Mucosa of stomach (tissue), 1 donor: ENCODE measurements around the gene CACNG7.
A peak's percentile ranks its signal among the peaks of the same experiment; 100 is the strongest.

Experiments used
- H3K27me3 ChIP-seq: one replicate; pipeline ENCODE4 v1.7.0; 2013; ENCODE audit warnings: mild to moderate bottlenecking, low read length; ENCODE audit not compliant: control insufficient read depth, insufficient read depth
- H3K36me3 ChIP-seq: one replicate; pipeline ENCODE4 v1.7.0; 2013; ENCODE audit warnings: low read length; ENCODE audit not compliant: control insufficient read depth, insufficient read depth
- H3K4me1 ChIP-seq: one replicate; pipeline ENCODE4 v1.7.0; 2013; ENCODE audit warnings: mild to moderate bottlenecking, low read length; ENCODE audit not compliant: control insufficient read depth, insufficient read depth
- H3K4me3 ChIP-seq: one replicate; pipeline ENCODE4 v1.7.0; 2013; ENCODE audit warnings: low read length
- H3K9ac ChIP-seq: one replicate; pipeline ENCODE4 v1.7.0; 2013; ENCODE audit warnings: mild to moderate bottlenecking, low read length, moderate library complexity
- H3K9me3 ChIP-seq: one replicate; pipeline ENCODE4 v1.7.0; 2013; ENCODE audit warnings: mild to moderate bottlenecking, low read length, moderate library complexity; ENCODE audit not compliant: control insufficient read depth
- donor health status: Pancreatic carcinoma.

The CACNG7 gene

DNA sequence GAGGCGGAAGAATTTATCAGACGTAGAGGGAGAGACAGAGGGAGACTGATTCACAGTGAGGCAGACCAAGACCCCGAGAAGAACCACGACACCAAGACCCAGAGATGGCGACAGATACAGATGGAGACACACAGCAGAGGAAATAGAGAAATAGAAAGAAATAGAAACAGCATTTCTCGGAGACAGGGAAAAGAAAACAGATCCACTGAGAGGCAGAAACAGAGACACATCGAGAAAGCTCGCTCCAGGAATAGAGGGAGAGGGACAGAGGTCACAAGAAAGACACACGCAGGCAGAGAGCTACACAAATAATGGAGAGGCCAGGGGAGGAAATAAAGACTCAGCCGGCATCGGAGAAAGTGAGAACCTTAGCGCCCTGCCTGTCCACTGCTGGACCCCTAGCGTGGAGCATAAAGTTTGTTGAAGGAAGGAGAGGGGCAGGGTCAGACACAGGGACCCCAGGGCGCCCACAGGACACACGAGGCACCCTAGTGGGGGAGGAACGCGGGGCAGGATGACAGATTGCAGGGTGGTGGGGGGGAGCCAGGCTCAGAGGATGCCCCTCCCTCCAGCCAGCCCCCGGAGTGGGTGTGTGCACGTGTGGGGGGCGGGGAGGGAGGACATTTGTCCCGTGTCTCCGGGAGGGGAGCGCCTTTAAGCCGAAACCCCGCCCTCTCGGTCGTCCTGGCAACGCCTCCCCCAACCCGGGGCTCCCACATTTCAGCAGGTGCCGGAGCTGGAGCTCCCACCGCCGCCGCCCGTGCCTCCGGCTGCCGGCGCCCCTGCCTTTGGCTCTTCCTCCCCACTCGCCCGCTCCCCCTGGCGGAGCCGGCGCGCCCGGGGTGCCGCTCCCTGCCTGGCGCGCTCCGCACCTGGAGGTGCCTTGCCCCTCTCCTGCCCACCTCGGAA is 27.3 kb upstream of the CACNG7 start, which contains the start of gene PRKCG:
Gene PRKCG, plus strand, starts transcription at position 716 of the 909 bp plus-strand sequence. CDS start 298 bp downstream, outside the sequence.
- Histone ChIP-seq H3K9ac (peak within 1 kb of the TSS; percentile 25), H3K4me3 (no peak within 1 kb of the TSS), H3K27me3 (peaks cover 57% of the 10 kb centered on the region), H3K36me3 (no peaks in the 10 kb centered on the region), H3K4me1 (peaks cover 24% of the 10 kb centered on the region), H3K9me3 (no peaks in the 10 kb centered on the region)

DNA sequence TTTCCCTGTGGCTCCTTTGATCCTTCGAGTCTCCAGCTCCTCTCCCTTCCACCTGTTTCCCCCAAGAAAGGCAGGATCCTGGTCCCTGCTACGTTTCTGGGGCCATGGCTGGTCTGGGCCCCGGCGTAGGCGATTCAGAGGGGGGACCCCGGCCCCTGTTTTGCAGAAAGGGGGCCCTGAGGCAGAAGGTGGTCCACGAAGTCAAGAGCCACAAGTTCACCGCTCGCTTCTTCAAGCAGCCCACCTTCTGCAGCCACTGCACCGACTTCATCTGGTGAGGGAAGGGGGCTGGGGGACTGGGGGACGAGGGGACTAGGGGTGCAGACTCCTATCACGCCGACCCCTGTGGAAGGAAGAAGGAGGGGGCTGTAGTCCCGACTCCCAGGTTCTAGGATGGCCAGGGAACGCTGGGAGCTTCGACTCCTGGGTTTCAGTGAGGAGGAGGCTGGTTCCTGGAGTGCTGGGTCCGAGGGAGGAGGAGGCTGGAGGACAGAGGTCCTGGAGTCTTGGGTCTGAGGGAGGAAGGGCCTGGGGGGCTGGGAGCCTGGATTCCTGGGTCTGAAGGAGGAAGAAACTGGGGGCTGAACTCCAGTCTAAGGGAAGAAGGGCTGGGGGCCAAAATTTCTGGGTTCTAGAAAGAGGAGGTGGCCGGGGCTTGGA is 26.6 kb upstream of the CACNG7 start:
- Histone ChIP-seq H3K36me3 (no peaks in the 10 kb centered on the region), H3K4me3 (no peak overlapping the region), H3K27me3 (peaks cover 57% of the 10 kb centered on the region), H3K9ac (peak overlapping the region; percentile 25), H3K4me1 (peaks cover 24% of the 10 kb centered on the region), H3K9me3 (no peaks in the 10 kb centered on the region)

DNA sequence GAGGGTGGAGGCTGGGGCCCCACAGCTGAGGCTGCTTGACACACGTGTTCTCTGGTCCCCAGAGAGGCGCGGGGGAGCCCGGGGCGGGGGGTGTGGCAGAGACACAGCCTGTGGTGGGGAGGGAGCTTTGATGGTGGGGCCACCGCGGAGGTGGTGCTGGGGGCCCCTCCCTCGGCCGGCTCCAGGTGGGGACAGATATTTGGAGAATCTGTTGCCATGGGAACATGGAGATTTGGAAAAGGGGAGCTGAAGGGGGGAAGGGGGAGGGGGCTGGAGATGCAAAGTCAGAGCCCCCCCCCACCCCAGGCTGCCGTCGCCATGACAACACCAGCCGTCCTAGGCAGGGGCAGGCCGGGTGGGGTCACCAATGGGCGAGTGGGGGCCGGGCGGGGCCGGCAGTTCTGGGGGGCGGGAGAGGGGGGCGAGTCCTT is 25.8 kb upstream of the CACNG7 start:
- Histone ChIP-seq H3K4me3 (no peak overlapping the region), H3K27me3 (peaks cover 57% of the 10 kb centered on the region), H3K36me3 (no peaks in the 10 kb centered on the region), H3K9me3 (no peaks in the 10 kb centered on the region), H3K9ac (no peak overlapping the region), H3K4me1 (peaks cover 24% of the 10 kb centered on the region)

DNA sequence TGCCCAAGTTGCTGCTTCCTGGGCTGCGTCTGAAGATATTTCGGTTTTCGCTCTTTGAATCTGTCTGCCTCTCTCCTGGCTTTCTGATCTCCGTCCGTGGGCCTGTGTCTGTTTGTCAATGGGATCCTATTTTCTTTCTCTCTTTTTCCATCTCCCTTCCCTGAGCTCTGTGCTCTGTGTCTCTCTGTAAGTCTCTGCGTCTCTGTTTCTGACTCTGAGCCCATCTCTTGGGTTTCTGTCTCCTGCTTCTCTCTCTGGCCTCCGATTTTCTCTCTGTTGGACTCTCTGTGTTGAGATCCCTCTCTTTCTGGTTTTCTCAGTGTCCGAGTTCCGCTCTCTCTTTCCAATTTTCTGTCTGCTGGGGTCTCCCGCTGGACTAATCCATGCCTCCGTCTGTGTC is 25.3 kb upstream of the CACNG7 start:
- Histone ChIP-seq H3K27me3 (peaks cover 57% of the 10 kb centered on the region), H3K4me1 (peaks cover 23% of the 10 kb centered on the region), H3K9me3 (no peaks in the 10 kb centered on the region), H3K4me3 (no peak overlapping the region), H3K36me3 (no peaks in the 10 kb centered on the region), H3K9ac (no peak overlapping the region)

DNA sequence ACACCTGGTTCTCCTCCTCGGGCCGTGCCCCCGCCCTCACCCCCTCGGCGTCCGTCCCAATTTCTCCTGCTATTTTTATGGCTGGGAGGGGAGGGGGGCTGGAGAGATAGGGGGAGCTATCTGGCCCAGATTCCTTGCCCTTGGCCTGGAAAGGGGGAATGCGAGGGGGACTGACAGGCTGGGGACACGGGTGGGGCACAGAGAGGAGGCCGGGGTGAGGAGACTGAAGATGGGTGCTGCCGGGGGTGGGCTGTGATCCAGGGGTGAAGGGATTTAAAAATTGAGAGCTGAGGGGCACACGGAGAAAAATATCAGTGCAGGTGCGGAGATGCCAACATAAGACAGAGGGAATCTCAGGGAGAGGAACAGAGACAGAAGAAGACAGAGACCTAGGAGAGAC is 24.8 kb upstream of the CACNG7 start:
- peaks cover 22% of the 10 kb centered on the region for H3K4me1 ChIP-seq
- H3K27me3 ChIP-seq, result peaks cover 57% of the 10 kb centered on the region
- H3K4me3 ChIP-seq, result no peak overlapping the region
- no peak overlapping the region for H3K9ac ChIP-seq
- H3K9me3 ChIP-seq, result no peaks in the 10 kb centered on the region
- no peaks in the 10 kb centered on the region for H3K36me3 ChIP-seq

DNA sequence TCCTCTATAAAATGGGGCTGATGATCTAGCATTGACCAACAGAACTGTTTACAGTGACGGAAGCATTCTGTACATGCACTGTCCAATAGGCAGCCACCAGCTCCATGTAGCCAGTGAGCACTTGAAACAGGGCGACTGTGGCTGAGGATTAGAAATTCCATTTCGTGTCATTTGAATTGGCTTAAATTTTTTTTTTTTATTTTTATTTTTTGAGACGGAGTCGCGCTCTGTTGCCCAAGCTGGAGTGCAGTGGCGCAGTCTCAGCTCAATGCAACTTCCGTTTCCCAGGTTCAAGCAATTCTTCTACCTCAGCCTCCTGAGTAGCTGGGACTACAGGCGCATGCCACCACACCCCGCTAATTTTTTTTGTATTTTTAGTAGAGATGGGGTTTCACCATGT is 24.0 kb upstream of the CACNG7 start:
- H3K4me1 ChIP-seq, result peaks cover 19% of the 10 kb centered on the region
- peaks cover 50% of the 10 kb centered on the region for H3K27me3 ChIP-seq
- H3K4me3 ChIP-seq, result no peak overlapping the region
- no peak overlapping the region for H3K9ac ChIP-seq
- H3K36me3 ChIP-seq, result no peaks in the 10 kb centered on the region
- H3K9me3 ChIP-seq, result no peaks in the 10 kb centered on the region

DNA sequence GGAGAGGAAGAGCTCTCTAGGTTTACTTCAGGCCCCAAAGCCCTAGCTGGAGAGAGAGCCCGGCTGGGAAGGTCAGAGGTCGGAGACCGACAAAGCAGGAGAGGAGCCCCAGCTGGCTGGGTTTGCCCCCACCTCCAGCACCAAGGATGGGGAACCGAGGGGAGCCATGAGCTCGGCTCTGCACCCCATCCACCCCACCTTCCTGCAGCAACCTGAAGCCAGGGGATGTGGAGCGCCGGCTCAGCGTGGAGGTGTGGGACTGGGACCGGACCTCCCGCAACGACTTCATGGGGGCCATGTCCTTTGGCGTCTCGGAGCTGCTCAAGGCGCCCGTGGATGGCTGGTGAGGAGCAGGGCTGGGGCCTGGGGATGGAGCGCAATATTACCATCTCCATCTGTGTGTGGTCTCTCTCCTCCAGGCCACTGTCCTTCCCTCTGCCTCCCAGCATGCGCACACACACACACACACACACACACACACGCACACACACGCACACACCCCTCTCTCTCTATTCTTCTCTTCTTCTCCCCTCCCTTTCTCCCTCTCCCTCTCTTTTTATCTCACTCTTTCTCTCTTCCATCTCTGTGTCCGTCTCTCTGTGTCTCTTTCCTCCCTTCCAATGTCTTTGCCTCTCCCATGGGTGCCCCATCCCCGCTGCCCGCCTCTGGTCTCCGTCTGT is 16.6 kb upstream of the CACNG7 start:
- Histone ChIP-seq H3K9me3 (no peaks in the 10 kb centered on the region), H3K9ac (no peak overlapping the region), H3K27me3 (peaks cover 15% of the 10 kb centered on the region), H3K4me1 (peaks cover 4% of the 10 kb centered on the region), H3K36me3 (no peaks in the 10 kb centered on the region), H3K4me3 (no peak overlapping the region)

DNA sequence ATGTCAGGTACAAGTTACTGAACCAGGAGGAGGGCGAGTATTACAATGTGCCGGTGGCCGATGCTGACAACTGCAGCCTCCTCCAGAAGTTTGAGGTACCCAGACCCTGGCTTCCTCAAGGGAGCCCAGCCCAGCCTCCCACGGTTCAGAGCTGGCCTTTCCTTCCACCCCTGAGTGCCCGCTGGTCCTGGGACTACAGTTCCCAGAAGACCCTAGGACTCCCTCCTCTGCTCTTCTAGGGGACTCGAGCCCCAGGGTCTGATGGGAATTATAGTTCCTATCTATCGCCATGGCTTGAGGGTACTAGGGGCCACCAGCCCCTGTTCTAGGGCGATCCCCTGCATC is 16.1 kb upstream of the CACNG7 start:
- peaks cover 4% of the 10 kb centered on the region for H3K4me1 ChIP-seq
- peaks cover 20% of the 10 kb centered on the region for H3K27me3 ChIP-seq

DNA sequence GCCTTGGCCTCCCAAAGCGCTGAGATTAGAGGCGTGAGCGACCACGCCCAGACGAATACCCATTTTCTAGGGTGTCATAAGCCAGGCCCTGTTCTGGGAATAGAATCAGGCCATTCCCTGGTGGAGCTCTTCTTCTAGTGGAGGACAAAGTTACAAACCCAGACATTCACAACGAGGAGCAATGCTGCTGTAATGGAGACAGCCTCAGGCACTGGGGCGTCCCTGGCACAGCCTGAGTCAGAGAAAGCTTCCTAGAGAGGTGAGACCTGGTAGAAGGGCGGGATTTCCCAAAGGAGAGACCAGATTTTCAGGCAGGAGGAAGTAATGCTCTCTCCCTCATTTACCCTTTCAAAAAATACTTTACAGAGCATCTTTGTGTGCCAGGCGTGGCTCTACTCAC is 14.4 kb upstream of the CACNG7 start:
- Histone ChIP-seq H3K9ac (no peak overlapping the region), H3K9me3 (no peaks in the 10 kb centered on the region), H3K27me3 (peaks cover 26% of the 10 kb centered on the region), H3K4me1 (no peaks in the 10 kb centered on the region), H3K36me3 (no peaks in the 10 kb centered on the region), H3K4me3 (no peak overlapping the region)

More for the DNA sequence above, 16.1 kb upstream of the CACNG7 start:
- Histone ChIP-seq H3K9me3 (no peaks in the 10 kb centered on the region), H3K36me3 (no peaks in the 10 kb centered on the region), H3K4me3 (no peak overlapping the region), H3K9ac (no peak overlapping the region)

DNA sequence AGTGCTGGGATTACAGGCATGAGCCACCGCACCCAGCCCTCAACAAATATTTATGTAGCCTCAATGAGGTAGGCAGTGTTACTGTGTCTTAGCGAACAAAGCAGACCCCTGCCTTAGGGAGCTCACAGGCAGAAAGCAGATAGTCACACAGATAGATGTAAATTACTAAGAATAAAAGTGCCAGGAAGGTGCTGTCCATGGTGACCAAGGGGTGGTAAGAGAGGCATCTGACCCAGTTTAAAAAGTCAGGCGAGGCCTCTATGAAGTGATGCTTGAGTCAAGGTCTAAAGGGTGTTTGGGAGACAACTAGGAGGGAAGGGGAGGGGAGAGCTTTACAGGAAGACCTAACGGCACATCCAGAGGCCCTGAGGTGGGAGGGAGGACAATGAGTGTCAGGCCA is 12.4 kb upstream of the CACNG7 start:
- H3K36me3 ChIP-seq, result no peaks in the 10 kb centered on the region
- H3K27me3 ChIP-seq, result peaks cover 24% of the 10 kb centered on the region
- H3K9me3 ChIP-seq, result no peaks in the 10 kb centered on the region
- no peak overlapping the region for H3K9ac ChIP-seq
- no peaks in the 10 kb centered on the region for H3K4me1 ChIP-seq
- H3K4me3 ChIP-seq, result no peak overlapping the region

DNA sequence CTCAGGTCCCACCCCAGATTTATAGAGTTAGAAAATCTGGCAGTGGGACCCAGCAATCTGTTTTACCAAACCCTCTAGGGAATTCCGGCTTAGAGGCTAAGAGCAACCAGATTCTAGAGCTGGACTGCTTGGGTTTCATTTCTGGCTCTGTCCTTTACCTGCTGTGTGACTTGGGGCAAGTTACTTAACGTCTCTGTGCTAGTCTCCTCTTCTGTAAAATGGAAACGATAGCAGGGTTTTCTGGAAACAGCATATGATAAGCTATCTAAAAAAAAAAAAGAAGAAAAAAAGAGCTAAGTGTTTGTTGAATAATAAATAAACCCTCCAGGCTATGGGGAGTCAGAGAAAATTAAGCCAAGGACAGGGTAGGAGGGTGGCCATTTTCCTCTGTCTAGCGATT is 11.6 kb upstream of the CACNG7 start:
- Histone ChIP-seq H3K4me1 (no peaks in the 10 kb centered on the region), H3K36me3 (no peaks in the 10 kb centered on the region), H3K9me3 (no peaks in the 10 kb centered on the region), H3K9ac (no peak overlapping the region), H3K4me3 (no peak overlapping the region), H3K27me3 (peaks cover 19% of the 10 kb centered on the region)

DNA sequence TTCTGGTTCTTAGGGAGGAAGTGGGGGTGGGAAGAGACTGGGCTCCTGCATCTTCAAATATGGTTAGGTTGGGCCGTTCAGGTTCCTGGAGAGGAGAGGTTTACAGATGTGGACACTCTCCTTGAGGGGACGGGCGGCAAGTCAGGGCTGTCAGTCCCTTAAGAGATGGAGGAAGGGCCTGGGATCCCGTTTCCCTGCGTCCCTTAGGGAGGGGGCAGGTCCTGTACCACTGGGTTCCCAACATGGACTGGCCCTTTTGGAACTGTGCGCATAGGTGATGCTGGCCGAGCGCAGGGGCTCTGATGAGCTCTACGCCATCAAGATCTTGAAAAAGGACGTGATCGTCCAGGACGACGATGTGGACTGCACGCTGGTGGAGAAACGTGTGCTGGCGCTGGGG is 10.9 kb upstream of the CACNG7 start:
- H3K9me3 ChIP-seq, result no peaks in the 10 kb centered on the region
- no peak overlapping the region for H3K9ac ChIP-seq
- no peak overlapping the region for H3K4me3 ChIP-seq
- no peaks in the 10 kb centered on the region for H3K4me1 ChIP-seq
- peaks cover 19% of the 10 kb centered on the region for H3K27me3 ChIP-seq
- H3K36me3 ChIP-seq, result no peaks in the 10 kb centered on the region
